Astrocyte of the cerebellum (primary cell): ENCODE data around the gene PRKG1.

Source experiments
- DNase-seq: peaks from one replicate; pipeline ENCODE4 v3.0.0-alpha.2; 2011; ENCODE audit warnings: low read depth
- H3K4me3 ChIP-seq: 2 replicates; pipeline ENCODE4 v1.5.1; 2011; ENCODE audit warnings: mild to moderate bottlenecking, low read depth, low read length, moderate library complexity
- CTCF ChIP-seq: IDR thresholded peaks from 2 replicates; pipeline ENCODE4 v1.5.1; 2012; ENCODE audit warnings: low read length, low read depth, moderate library complexity, mild to moderate bottlenecking; ENCODE audit errors: missing control alignments
- in situ Hi-C: cut with HindIII; loops from 2 replicates; pipeline ENCODE4 v1.10.0; 2017; ENCODE audit warnings: low sequenced_read_pairs

Gene PRKG1

GRCh38 chr10:51789118-51789517 is 714.8 kb downstream of the PRKG1 start:
- no peak for DNase-seq
- H3K4me3 ChIP-seq = no peak overlapping the region
- in situ Hi-C loops = no loop called here
- TF ChIP-seq CTCF = no peak

- no peak for TF ChIP-seq CTCF
- in situ Hi-C loops = no loop called here
- H3K4me3 ChIP-seq = no peak overlapping the region
- DNase-seq = no peak
Observed at GRCh38 chr10:51789903-51790302, 715.6 kb downstream of the PRKG1 start.

GRCh38 chr10:51792678-51793077 is 718.4 kb downstream of the PRKG1 start:
- no peak for DNase-seq
- in situ Hi-C loops = no loop called here
- no peak for TF ChIP-seq CTCF
- no peak overlapping the region for H3K4me3 ChIP-seq

GRCh38 chr10:51800121-51800520 is 725.8 kb downstream of the PRKG1 start:
- TF ChIP-seq CTCF = no peak
- in situ Hi-C loops = no loop called here
- no peak for DNase-seq

GRCh38 chr10:51800725-51801424 is 726.6 kb downstream of the PRKG1 start:
- no peak for TF ChIP-seq CTCF
- no peak overlapping the region for H3K4me3 ChIP-seq
- in situ Hi-C loops = no loop called here
- no peak for DNase-seq

More at GRCh38 chr10:51800121-51800520, 725.8 kb downstream of the PRKG1 start:
- H3K4me3 ChIP-seq = no peak overlapping the region

- DNase-seq = no peak
- in situ Hi-C loops = no loop called here
- no peak overlapping the region for H3K4me3 ChIP-seq
- no peak for TF ChIP-seq CTCF
Observed at GRCh38 chr10:51802030-51802429, 727.7 kb downstream of the PRKG1 start.
